HepG2 (cell line): ENCODE data around the gene CSPG5. TPM values are rescaled to one million over a fixed set of nuclear protein-coding genes. Genes with fewer than 3 reads are reported as not detected.

Source experiments
- AGO2 ChIP-seq: fragments of 200-400 bp; formaldehyde crosslinking; optimal IDR thresholded peaks from 2 replicates; pipeline ENCODE3; 2017; ENCODE audit warnings: mild to moderate bottlenecking, low read depth, low read length, moderate library complexity
- FOSL1 ChIP-seq: sonication (generic); formaldehyde crosslinking; IDR thresholded peaks from 2 replicates; pipeline ENCODE4 v1.9.0; 2021; ENCODE audit warnings: missing genetic modification reagents, borderline replicate concordance
- FOXC1 ChIP-seq: sonication (generic); formaldehyde crosslinking; IDR thresholded peaks from 2 replicates; pipeline ENCODE4 v1.8.0; 2022; ENCODE audit warnings: mild to moderate bottlenecking, missing genetic modification reagents, borderline replicate concordance
- IRF2 ChIP-seq: IDR thresholded peaks from 2 replicates; pipeline ENCODE4 v1.6.1; 2018; ENCODE audit warnings: missing genetic modification reagents, missing compliant biosample characterization
- MEIS2 ChIP-seq: sonication (generic); formaldehyde crosslinking; IDR thresholded peaks from 2 replicates; pipeline ENCODE4 v1.9.0; 2021; ENCODE audit warnings: mild to moderate bottlenecking, missing genetic modification reagents
- SRSF1 ChIP-seq: fragments of 200-400 bp; formaldehyde crosslinking; optimal IDR thresholded peaks from 2 replicates; pipeline ENCODE3; 2017; ENCODE audit warnings: mild to moderate bottlenecking, low read depth, low read length, moderate library complexity
- U2AF2 ChIP-seq: fragments of 200-400 bp; formaldehyde crosslinking; IDR thresholded peaks from 2 replicates; pipeline ENCODE4 v1.6.1; 2017; ENCODE audit warnings: low read depth, mild to moderate bottlenecking, low read length
- YY1 ChIP-seq: IDR thresholded peaks from 2 replicates; pipeline ENCODE4 v1.6.1; 2011; ENCODE audit warnings: low read length, low read depth, moderate library complexity, mild to moderate bottlenecking; ENCODE audit not compliant: insufficient read depth, insufficient replicate concordance
- ZNF224 ChIP-seq: sonication (generic); formaldehyde crosslinking; IDR thresholded peaks from 2 replicates; pipeline ENCODE4 v1.5.0; 2020; ENCODE audit warnings: mild to moderate bottlenecking, missing genetic modification reagents
- ZNF556 ChIP-seq: sonication (generic); formaldehyde crosslinking; IDR thresholded peaks from 2 replicates; pipeline ENCODE4 v1.4.0; 2020; ENCODE audit warnings: mild to moderate bottlenecking, missing genetic modification reagents, borderline replicate concordance
- ZSCAN22 ChIP-seq: sonication (generic); formaldehyde crosslinking; IDR thresholded peaks from 2 replicates; pipeline ENCODE4 v1.4.0; 2020; ENCODE audit warnings: mild to moderate bottlenecking, missing genetic modification reagents
- polyA plus RNA-seq, 8 experiments: library from polyadenylated mRNA; depleted of rRNA in 3 of 8; stranded (reverse) in 7 of 8; unstranded in 1 of 8; fragments of >200 nt; fragmentation: Illumina TruSeq in 4 of 8; extraction: Trizol in 4 of 8; gene quantifications; 2 replicates each; pipeline versions ENCODE4 v1.2.1 to v1.2.3, GENCODE V29; 2011 to 2016; ENCODE audit warnings: low read depth in 4 of 8, missing spikeins in 1 of 8, mixed read lengths in 1 of 8; ENCODE audit not compliant: insufficient read depth in 1 of 8
- total RNA-seq, 5 experiments: library from RNA; depleted of rRNA; stranded (reverse); fragments of >200 nt; fragmentation: Illumina TruSeq; extraction: Trizol; gene quantifications; 2 replicates each; pipeline ENCODE4 v1.2.3, GENCODE V29; 2016; ENCODE audit warnings: low read depth in 1 of 5
- TF ChIP-seq, protein P1 (sequence below): sonication (generic); formaldehyde crosslinking; IDR thresholded peaks from 2 replicates; pipeline ENCODE4 v1.4.0; 2020; ENCODE audit warnings: missing genetic modification reagents, borderline replicate concordance
- TF ChIP-seq, protein P2 (sequence below): sonication (generic); formaldehyde crosslinking; IDR thresholded peaks from 2 replicates; pipeline ENCODE4 v1.5.0; 2020; ENCODE audit warnings: mild to moderate bottlenecking, missing genetic modification reagents, borderline replicate concordance
- TF ChIP-seq, protein P3 (sequence below): sonication (generic); formaldehyde crosslinking; conservative IDR thresholded peaks from 2 replicates; pipeline ENCODE4 v1.4.0; 2020; ENCODE audit warnings: missing genetic modification reagents

Gene CSPG5
- total and polyA plus RNA-seq, 2 of the 13 experiments (the other 11 are each of a cell fraction or from before 2014, with no cell fraction given), result 0.07 to 0.15 TPM

DNA sequence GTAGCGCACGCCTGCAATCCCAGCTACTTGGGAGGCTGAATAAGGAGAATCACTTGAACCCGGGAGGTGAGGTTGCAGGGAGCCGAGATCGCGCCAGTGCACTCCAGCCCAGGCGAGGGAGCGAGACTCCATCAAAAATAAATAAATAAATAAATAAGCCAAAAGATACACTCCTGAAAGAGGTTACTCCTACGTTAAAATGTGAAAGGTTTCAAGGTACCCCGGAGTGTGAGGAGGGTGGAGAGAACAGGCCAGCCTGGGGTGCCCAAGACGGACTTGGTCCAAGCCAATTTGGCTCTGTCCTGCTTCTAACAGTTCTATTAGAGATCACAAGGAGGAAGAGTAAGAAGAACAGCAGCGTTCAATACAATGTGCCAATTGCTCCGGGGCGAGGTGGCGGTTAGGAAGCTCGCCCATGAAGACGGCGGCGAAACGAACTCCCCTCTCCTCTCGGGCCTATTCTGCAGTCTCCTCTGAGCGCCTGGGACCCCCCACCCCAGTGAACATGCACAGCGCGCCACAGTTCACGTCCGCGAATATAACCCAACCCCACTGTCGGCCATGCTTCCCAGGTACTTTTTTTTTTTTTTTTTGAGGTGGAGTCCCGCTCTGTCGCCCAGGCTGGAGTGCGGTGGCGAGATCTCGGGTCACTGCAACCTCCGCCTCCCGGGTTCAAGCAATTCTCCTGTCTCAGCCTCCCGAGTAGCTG is 66.1 kb downstream of the CSPG5 start (continued):
- TF ChIP-seq, protein P1, sequence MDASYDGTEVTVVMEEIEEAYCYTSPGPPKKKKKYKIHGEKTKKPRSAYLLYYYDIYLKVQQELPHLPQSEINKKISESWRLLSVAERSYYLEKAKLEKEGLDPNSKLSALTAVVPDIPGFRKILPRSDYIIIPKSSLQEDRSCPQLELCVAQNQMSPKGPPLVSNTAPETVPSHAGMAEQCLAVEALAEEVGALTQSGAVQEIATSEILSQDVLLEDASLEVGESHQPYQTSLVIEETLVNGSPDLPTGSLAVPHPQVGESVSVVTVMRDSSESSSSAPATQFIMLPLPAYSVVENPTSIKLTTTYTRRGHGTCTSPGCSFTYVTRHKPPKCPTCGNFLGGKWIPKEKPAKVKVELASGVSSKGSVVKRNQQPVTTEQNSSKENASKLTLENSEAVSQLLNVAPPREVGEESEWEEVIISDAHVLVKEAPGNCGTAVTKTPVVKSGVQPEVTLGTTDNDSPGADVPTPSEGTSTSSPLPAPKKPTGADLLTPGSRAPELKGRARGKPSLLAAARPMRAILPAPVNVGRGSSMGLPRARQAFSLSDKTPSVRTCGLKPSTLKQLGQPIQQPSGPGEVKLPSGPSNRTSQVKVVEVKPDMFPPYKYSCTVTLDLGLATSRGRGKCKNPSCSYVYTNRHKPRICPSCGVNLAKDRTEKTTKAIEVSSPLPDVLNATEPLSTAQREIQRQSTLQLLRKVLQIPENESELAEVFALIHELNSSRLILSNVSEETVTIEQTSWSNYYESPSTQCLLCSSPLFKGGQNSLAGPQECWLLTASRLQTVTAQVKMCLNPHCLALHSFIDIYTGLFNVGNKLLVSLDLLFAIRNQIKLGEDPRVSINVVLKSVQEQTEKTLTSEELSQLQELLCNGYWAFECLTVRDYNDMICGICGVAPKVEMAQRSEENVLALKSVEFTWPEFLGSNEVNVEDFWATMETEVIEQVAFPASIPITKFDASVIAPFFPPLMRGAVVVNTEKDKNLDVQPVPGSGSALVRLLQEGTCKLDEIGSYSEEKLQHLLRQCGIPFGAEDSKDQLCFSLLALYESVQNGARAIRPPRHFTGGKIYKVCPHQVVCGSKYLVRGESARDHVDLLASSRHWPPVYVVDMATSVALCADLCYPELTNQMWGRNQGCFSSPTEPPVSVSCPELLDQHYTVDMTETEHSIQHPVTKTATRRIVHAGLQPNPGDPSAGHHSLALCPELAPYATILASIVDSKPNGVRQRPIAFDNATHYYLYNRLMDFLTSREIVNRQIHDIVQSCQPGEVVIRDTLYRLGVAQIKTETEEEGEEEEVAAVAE (CRISPR knock-in tag), result no peak
- peak; percentile 27 for TF ChIP-seq YY1
- TF ChIP-seq AGO2, result peak; percentile 42
- TF ChIP-seq ZNF556 (CRISPR knock-in tag), result no peak
- TF ChIP-seq ZNF224 (CRISPR knock-in tag), result no peak
- TF ChIP-seq U2AF2, result no peak
- TF ChIP-seq, protein P2, sequence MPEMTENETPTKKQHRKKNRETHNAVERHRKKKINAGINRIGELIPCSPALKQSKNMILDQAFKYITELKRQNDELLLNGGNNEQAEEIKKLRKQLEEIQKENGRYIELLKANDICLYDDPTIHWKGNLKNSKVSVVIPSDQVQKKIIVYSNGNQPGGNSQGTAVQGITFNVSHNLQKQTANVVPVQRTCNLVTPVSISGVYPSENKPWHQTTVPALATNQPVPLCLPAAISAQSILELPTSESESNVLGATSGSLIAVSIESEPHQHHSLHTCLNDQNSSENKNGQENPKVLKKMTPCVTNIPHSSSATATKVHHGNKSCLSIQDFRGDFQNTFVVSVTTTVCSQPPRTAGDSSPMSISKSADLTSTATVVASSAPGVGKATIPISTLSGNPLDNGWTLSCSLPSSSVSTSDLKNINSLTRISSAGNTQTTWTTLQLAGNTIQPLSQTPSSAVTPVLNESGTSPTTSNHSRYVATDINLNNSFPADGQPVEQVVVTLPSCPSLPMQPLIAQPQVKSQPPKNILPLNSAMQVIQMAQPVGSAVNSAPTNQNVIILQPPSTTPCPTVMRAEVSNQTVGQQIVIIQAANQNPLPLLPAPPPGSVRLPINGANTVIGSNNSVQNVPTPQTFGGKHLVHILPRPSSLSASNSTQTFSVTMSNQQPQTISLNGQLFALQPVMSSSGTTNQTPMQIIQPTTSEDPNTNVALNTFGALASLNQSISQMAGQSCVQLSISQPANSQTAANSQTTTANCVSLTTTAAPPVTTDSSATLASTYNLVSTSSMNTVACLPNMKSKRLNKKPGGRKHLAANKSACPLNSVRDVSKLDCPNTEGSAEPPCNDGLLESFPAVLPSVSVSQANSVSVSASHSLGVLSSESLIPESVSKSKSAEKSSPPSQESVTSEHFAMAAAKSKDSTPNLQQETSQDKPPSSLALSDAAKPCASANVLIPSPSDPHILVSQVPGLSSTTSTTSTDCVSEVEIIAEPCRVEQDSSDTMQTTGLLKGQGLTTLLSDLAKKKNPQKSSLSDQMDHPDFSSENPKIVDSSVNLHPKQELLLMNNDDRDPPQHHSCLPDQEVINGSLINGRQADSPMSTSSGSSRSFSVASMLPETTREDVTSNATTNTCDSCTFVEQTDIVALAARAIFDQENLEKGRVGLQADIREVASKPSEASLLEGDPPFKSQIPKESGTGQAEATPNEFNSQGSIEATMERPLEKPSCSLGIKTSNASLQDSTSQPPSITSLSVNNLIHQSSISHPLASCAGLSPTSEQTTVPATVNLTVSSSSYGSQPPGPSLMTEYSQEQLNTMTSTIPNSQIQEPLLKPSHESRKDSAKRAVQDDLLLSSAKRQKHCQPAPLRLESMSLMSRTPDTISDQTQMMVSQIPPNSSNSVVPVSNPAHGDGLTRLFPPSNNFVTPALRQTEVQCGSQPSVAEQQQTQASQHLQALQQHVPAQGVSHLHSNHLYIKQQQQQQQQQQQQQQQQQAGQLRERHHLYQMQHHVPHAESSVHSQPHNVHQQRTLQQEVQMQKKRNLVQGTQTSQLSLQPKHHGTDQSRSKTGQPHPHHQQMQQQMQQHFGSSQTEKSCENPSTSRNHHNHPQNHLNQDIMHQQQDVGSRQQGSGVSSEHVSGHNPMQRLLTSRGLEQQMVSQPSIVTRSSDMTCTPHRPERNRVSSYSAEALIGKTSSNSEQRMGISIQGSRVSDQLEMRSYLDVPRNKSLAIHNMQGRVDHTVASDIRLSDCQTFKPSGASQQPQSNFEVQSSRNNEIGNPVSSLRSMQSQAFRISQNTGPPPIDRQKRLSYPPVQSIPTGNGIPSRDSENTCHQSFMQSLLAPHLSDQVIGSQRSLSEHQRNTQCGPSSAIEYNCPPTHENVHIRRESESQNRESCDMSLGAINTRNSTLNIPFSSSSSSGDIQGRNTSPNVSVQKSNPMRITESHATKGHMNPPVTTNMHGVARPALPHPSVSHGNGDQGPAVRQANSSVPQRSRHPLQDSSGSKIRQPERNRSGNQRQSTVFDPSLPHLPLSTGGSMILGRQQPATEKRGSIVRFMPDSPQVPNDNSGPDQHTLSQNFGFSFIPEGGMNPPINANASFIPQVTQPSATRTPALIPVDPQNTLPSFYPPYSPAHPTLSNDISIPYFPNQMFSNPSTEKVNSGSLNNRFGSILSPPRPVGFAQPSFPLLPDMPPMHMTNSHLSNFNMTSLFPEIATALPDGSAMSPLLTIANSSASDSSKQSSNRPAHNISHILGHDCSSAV (CRISPR knock-in tag), result no peak
- TF ChIP-seq FOXC1 (CRISPR knock-in tag), result 0 out of 2 replicates have a peak, but pooled peaks have one; percentile 14
- no peak for TF ChIP-seq ZSCAN22 (CRISPR knock-in tag)
- TF ChIP-seq, protein P3, sequence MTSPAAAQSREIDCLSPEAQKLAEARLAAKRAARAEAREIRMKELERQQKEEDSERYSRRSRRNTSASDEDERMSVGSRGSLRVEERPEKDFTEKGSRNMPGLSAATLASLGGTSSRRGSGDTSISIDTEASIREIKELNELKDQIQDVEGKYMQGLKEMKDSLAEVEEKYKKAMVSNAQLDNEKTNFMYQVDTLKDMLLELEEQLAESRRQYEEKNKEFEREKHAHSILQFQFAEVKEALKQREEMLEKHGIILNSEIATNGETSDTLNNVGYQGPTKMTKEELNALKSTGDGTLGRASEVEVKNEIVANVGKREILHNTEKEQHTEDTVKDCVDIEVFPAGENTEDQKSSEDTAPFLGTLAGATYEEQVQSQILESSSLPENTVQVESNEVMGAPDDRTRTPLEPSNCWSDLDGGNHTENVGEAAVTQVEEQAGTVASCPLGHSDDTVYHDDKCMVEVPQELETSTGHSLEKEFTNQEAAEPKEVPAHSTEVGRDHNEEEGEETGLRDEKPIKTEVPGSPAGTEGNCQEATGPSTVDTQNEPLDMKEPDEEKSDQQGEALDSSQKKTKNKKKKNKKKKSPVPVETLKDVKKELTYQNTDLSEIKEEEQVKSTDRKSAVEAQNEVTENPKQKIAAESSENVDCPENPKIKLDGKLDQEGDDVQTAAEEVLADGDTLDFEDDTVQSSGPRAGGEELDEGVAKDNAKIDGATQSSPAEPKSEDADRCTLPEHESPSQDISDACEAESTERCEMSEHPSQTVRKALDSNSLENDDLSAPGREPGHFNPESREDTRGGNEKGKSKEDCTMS (CRISPR knock-in tag), result no peak
- TF ChIP-seq MEIS2 (CRISPR knock-in tag), result no peak
- TF ChIP-seq FOSL1, result no peak
- TF ChIP-seq SRSF1, result peak; percentile 48
- no peak for TF ChIP-seq IRF2 (CRISPR knock-in tag)
